RWPE1 (cell line): ENCODE results near the gene SRP14.

Experiments used
- CTCF ChIA-PET: fragments of 350-600 bp; sonication (Branson Sonifier 250); formaldehyde crosslinking; extraction: SDS; loops from one replicate; lab custom pipeline; 2021; lab: Yijun Ruan, JAX
- POLR2A ChIA-PET: fragments of 400-600 bp; formaldehyde crosslinking; extraction: SDS; loops from one replicate; lab custom pipeline; 2020; ENCODE audit warnings: antibody characterized with exemption; ENCODE audit not compliant: low non-redundant PET; lab: Yijun Ruan, JAX
- DNase-seq: peaks from one replicate; pipeline ENCODE4 v3.0.0; 2012; ENCODE audit warnings: low spot score
- H3K27ac ChIP-seq: fragments of 450-650 bp; 2 replicates; pipeline ENCODE4 v1.5.1; 2017
- TF ChIP-seq, protein P1 (sequence below): fragments of 450-650 bp; conservative IDR thresholded peaks from 2 replicates; pipeline ENCODE4 v1.5.1; 2017; ENCODE audit warnings: low read depth, mild to moderate bottlenecking

The SRP14 gene

DNA sequence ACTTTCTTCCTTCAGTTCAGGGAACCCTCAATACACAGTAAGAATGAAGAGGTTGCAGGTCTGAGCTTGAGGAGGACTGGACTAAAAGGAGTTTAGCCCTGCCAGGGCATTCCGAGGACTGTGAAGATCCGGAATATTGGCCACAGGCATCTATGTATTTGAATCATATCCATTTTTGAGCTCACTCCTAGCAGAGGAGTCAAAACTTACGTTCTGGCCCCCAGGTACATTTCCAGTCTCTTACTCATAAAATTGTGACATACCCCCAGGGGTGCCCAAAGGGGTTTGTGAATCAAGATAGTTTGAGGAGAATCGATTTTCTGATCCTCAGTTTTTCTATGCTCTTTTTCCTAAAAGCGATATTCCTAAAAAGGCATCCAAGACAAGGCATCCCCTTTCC, 27.6 kb upstream of the SRP14 start:
- TF ChIP-seq, protein P1, sequence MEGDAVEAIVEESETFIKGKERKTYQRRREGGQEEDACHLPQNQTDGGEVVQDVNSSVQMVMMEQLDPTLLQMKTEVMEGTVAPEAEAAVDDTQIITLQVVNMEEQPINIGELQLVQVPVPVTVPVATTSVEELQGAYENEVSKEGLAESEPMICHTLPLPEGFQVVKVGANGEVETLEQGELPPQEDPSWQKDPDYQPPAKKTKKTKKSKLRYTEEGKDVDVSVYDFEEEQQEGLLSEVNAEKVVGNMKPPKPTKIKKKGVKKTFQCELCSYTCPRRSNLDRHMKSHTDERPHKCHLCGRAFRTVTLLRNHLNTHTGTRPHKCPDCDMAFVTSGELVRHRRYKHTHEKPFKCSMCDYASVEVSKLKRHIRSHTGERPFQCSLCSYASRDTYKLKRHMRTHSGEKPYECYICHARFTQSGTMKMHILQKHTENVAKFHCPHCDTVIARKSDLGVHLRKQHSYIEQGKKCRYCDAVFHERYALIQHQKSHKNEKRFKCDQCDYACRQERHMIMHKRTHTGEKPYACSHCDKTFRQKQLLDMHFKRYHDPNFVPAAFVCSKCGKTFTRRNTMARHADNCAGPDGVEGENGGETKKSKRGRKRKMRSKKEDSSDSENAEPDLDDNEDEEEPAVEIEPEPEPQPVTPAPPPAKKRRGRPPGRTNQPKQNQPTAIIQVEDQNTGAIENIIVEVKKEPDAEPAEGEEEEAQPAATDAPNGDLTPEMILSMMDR = no peak
- peak; percentile 33 for DNase-seq
- POLR2A ChIA-PET = interaction anchor here (0.7 kb wide), 1 partner anchor 32 kb away, joined by 3 read pairs; no protein-coding TSS in a partner anchor
- CTCF ChIA-PET = interaction anchor here (0.6 kb wide), 1 partner anchor 244 kb away, joined by 3 read pairs; no protein-coding TSS in a partner anchor
- no peak overlapping the region for H3K27ac ChIP-seq

DNA sequence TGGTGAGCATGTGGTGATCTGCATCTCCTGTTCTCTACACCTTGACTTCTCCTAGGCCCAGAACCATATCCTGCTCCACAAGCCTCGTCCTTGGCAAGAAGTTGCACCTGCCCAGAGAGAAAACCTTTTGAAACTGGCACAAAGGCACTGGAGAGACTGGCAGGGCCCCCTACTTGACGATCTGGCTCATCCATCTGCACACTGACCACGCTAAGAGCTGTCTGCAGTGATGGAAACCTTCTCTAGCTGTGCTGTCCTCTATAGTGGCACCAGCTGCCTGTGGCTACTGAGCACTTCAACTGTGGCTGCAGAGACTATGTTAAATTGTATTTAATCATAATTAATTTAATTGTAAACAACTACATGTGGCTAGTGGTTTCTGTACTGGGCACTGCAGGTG, 26.2 kb upstream of the SRP14 start:
- POLR2A ChIA-PET = no interaction called here
- no peak overlapping the region for H3K27ac ChIP-seq
- DNase-seq = no peak
- TF ChIP-seq, protein P1 = no peak
- CTCF ChIA-PET = no interaction called here

DNA sequence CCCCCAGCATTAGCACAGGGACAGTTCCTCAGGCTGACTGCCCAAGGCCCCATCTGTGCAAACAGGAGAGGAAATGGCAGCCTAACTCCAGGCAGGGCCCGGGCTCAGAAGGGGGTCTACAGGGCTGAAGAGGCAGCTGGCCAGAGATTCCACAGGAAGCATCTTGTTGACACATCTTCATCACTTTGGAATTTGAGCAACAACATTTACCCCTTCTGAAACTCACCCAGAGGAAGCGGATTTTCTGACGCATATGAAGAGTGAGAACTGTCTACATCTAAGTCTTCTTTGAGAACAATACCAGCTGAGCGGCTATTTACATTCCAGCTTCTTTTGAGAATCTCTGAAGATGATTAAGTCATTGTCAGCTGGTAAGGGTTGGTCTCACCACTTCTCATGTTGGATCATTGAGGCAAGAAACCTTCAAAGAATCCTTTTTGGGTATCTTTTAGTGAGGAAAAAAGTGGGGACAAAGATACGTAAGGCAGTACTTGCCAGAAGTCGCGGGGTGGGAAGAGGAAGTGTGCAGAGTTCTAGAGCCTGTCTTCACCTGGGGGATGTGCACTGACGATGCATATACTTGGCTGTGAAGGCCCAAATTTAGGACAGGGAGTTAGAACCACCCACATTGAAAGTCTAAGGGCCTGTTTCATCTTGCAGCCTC, 25.4 kb upstream of the SRP14 start:
- ChIA-PET POLR2A (no interaction called here), CTCF (interaction anchor here (0.6 to 0.7 kb wide), 2 partner anchors 13 to 39 kb away, joined by 3 read pairs; no protein-coding TSS in a partner anchor)
- peak overlapping the region; percentile 78 for H3K27ac ChIP-seq
- TF ChIP-seq, protein P1 = no peak
- DNase-seq = no peak

DNA sequence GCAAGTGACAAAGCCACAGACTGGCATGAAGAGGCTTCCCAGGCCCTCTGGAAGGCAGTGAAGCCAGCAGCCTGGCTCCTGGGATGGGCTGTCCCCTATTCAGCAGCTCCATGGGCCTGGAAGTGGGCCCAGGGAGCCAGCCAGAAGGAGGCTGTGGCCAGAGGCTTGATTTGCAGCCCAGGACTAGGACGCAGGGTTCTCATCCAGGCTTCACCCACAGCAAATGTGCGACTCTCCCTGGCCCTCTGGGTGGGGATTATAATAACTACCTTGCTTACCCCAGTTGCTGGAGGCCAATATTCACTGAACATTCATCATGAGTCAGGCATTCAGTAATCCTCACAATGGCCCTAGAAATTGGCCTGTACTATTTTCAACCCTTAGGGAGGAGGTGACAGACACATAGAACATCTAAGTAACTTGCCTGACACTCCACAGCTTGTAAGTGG, 24.6 kb upstream of the SRP14 start:
- ChIA-PET POLR2A (no interaction called here), CTCF (interaction anchor here (0.6 to 1.3 kb wide), 2 partner anchors 39 to 41 kb away, joined by 3 read pairs; no protein-coding TSS in a partner anchor)
- peak; percentile 87 for DNase-seq
- TF ChIP-seq, protein P1 = no peak
- peak overlapping the region; percentile 78 for H3K27ac ChIP-seq

DNA sequence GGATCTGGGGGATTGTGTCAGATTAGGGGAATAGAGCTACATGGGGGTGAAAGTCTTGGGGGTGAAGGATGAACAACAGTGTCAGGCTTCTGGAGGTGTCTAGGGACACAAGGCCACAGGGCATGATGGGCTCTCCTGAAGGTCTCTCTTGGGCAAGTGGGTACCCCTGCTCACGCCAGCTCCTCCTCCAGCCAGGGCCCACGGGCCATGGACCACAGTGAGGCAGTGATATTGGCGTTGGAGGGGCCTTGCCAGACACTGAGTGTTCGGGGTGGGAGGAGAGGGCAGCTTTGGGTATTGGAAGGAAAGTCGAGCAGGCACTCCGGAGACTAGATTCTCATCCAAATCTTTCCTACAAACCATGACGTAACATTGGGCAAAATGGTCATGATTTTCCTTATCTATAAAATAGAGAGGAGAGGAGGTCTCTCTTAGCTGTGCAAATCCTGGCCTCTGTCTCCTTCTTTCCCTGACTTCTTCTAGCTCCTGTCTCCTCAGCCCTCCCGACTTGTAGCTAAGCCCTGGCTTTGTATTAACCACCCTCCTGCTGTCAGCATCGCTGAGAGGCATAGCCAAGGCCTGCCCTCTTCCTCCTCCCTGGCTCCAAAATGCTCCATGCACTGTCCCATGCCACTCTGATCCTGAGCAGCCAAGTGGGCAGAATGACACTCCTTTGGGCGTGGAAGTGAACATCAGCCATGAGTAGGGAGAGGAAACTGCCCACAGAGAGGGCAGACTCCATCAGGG, 24.0 kb upstream of the SRP14 start:
- CTCF ChIA-PET = interaction anchor here (1.3 kb wide), 1 partner anchor 41 kb away, joined by 3 read pairs; no protein-coding TSS in a partner anchor
- no peak for DNase-seq
- TF ChIP-seq, protein P1 = no peak
- peak overlapping the region; percentile 78 for H3K27ac ChIP-seq
- POLR2A ChIA-PET = no interaction called here

DNA sequence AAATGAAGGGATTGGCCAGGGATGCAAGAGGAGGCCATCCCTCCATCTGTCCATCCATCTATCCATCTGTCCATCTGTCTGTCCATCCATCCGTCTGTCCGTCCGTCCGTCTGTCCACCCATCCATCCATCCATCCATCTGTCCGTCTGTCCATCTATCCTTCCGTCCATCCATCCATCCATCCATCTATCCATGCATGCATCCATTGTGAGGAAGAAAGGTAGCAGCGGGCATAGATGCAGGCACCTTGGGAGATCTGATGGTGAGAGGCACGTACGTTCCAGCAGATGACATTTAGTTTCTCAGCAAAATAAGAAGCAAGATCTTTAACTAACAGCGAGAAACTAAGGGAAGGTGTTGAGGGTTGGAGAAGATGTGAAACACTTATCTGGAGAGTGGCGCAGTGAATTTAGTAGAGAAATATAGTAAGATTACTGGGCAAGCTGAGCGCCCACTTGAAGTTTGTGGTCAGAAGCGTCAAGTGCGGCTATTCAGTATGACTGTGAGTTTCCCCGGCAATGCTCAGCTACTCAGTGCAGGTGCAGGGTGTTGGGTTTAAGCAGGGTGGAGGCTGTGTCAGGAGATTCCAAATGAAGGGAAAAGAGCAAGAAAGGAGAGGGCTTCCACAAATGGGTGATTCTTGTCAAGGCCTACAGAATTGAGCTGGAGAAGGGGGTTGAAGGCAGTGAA, 22.4 kb upstream of the SRP14 start:
- DNase-seq = no peak
- POLR2A ChIA-PET = no interaction called here
- CTCF ChIA-PET = interaction anchor here (1.0 to 1.4 kb wide), 4 partner anchors 16 to 214 kb away, joined by 3 to 4 read pairs (median 4); no protein-coding TSS in a partner anchor
- H3K27ac ChIP-seq = no peak overlapping the region
- TF ChIP-seq, protein P1 = no peak
